Stimulated activated CD8-positive, alpha-beta memory T cell treated with anti-CD3 and anti-CD28 coated beads, Interleukin-7, amount 100 ng/mL, for 48 hours (primary cell): ENCODE measurements around the gene MSH5.
"Not testable (repeated sequence)": the region's sequence is repeated elsewhere in the genome, so short reads cannot be mapped to it uniquely, and the experiment has no call there.

Experiments
- DNase-seq, 2 donors: peaks; one replicate each; pipeline ENCODE4 v3.0.0-alpha.2; 2020; ENCODE audit warnings: low read depth in 1 of 2; ENCODE audit errors: extremely low read depth in 1 of 2

Gene MSH5

DNA sequence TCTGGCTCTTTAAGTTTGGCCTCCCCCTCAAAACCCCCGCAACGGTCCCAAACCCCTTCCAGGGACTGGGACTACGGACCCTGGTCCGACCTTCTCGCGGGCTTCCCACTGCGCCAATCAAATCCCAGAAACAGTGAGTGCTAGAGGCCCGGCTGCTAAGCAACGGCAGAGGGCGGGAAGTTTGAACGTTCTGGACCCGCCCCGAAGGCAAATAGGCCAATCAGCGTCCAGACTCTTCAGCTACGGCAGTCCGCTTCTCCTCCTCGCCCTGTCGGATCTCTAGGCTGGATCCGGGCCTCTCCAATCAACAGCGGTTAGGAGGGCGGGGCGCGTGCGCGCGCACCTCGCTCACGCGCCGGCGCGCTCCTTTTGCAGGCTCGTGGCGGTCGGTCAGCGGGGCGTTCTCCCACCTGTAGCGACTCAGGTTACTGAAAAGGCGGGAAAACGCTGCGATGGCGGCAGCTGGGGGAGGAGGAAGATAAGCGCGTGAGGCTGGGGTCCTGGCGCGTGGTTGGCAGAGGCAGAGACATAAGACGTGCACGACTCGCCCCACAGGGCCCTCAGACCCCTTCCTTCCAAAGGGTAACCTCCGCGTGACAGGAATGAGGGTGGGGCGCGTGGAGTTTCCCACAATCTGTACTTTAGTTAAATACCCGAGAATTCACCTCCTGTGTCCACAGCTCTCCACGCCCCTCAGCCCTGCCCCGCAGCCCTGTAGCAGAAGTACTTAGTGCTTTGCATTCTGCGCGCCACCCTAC, at the start of gene MSH5:
TSS of gene MSH5 (plus strand) at position 367 of the 758 bp plus-strand sequence. CDS start 462 bp downstream, outside the sequence.
- DNase-seq = peak; percentile 97

DNA sequence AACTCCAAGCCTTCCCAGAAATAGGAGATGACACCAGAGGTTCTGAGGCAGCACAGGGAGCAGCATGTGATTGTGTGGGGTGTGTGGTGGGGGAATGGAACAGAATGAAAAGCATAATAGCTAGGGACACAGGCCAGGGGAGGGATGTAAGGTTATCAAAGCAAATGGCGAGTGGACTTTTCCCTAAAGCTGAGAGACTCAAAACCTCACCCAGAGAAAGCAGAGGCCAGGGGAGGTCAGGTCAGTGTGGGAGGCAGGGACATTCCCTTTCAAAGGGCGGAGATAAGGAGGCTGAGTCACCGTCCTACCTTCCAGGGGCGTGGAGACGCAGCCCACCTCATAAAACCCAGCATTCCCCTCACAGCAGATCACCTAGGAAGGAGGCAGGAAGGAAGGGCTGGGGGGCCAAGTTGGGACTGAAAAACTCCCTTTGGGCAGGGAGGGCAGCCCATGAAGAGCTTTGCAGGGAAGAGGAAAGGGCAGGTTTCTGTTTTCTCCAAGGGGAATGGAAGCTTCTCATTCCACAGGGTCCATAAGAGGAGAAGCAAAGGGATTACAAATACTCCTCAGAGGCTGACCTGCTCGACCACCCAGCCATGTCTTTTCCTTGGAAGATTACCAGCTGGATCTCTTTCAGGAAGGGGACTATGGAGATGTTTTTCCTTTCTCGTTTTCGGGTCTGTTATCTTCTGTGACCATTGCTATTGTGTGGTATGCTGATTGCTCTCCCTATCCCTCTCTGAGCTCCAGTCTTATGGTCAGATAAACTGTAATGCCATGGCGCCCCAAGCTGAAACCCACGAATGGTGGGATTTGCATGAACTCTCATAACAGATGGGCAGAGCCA, 49.4 kb upstream of the MSH5 start:
- no peak for DNase-seq

DNA sequence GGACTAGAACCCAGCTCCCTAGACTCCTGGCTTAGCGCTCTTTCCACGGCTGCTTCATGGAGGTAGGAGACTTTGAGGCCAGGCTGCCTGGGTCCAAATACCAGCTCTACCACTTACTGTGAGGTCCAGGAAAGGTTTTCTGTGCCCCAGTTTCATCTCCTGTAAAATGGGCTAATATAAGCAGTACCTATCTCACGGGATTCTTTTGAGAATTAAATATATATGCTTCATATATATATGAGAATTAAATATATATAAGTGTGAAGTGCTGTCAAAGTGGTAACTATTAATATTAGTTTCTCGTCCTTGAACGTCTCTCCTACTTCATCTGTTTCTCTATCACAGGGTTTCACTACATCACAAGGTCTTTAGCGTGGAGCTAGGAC, 48.7 kb upstream of the MSH5 start:
- no peak for DNase-seq

DNA sequence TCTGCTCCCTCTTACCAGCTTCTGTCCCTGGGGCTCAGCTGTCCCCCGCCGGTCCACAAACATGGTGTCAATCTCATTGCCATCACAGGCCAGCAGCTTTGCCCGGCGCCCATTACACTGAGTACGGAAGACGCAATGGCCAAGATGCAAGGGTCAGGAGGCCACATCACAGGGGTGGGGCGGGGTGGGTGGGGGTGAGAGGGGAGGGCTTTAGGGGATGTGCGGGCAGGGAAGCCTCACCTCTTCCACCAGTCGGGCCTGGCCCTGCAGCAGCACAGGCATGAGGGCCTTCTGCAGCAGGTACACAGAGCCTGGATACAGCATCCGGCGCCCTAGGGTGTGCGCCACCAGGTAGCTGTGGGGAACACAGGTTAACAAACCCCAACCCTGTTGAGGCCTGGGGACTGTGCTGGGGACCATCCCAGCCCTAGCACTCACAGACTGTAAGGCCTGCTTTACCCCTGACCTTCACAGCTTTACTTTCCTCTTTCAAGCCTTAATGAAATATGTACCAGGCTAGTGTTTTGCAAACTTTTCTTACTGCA, 48.2 kb upstream of the MSH5 start:
- DNase-seq = no peak

DNA sequence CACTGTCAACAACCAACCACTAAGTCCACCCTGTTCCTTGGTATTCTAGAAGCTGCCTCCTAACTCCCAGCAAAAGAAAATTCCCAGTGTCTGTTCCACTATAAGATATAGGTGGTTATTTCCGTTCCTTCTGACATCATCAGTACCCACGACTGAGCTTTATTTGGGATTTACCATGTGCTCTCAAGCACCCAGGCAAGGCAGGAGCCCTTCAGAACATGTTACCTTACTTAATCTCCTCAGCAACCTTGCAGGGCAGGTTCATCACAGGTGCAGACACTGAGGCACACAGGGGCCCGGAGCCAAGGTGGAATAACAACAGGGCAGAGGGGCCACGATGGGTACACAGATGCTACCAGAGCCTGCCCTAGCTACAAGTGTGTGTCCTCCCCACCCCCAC, 47.5 kb upstream of the MSH5 start:
- no peak for DNase-seq

DNA sequence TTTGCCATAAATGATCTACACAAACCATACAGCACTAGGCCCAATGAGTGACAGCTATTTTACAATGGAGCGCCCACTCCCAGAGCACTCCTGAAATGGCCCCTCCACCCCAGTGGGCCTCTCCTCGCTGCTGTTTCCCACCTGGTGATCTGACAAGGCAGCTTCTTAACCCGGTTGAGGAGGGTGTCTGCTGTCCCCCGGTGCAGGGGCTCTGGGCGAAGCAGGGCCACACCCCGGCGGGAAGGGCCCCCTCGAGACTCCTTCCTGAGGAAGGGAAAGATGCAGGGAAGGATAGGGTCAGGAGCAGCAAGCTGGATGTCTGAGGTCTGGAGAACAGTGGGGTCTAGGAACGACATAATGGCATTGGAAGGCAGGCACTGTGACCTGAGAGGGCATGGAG, 46.9 kb upstream of the MSH5 start:
- no peak for DNase-seq

DNA sequence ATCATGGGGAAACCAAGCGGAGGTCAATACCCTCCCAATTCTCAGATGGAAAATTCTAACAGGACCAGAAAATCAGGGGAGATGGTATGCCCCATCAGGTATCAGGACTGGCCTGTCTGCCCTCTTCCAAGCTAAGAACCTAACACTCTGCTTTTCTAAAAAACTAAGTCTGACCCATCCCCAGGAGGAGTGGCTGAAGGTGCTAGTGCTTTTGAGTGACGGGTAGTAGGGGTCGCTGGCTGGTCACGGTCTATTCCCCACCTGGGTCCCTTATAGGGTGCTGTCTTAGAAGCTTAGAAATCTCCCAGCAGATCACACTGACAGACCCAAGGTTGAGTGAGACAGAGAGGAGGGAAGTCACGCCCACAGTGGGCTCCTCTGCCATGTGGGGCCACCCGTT, 46.3 kb upstream of the MSH5 start:
- DNase-seq = no peak

DNA sequence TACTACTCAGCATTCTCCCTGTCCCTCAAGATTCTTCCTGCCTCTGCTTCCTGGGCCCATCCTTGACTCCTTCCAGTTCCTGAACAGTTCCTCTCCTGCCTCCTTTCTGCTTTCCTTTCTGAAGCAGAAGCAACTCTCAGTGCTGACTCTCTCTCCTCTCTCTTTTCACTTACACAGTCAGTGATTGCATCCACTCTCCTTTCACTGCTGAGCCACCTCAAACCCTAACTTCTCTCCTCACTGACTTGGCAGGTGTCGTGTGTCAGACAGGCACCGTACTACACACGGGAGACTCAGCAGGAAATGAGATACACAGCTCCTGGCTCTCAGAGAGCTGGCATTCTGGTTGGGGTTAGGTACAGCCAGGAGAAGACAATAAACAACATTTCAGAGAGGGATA, 42.2 kb upstream of the MSH5 start:
- DNase-seq = no peak

DNA sequence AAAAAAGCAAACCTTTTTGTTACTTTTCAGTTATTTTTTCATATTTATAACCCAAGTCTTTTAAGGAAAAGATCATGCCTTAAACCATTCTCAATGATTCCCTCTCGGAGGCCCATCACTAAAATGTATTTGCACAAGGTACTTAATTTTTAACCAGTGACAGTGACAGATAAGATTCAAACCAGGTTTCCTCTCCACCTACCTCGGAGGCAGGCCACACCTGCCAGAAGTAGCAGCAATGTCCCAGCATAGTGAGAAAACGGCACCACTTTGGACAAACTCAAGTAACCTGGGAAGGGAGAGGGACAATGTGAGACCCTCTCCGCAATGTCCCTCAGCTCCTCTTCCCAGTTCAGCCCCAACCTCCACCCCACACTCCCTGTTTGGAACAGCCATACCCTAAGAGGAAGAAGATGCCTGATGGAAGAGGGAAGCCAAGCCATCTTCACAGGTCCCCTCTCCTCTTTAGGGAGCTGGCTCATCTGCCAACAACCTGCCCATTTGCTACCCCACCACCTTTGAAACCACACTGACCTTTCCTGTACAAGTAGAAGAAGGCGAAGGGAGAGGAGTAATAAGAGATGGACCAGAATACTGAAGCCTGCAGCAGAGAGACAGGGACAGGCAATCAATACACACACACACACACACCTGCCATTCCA, 38.9 kb upstream of the MSH5 start:
- no peak for DNase-seq

DNA sequence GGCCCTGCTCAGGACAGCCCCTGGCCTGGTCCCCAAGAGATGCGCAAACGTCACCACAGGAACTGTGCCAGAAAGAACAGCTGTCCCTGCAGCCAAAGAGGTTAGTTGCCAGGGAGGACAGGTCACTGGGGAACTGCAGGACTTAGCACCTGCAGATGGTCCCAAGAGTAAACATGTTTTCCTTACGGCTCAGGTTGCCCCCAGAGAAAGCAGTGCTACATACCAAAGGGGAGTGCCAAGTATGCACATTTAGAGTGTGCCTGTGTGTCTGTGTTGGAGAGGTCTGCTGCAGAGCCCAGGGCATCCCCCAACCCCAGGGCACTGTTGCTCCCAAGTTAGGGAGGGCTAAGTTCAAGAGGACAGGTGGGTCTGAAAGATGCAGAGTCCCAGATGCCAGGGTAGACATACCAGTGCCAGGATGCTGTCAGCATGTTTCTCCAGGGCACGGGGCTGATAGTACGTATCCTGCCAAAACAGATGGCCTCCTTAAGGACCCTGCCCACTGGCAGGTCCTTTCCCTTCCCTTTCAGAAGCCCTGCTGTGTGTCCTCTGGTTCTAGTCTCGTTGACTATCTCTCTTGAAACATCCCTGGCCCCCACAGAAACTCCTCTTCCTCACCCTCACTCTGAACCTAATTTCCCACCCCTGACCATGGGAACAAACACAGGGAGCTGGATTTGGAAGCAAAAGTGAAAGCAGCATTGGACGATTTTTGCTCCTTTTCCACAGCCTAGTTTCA, 38.0 kb upstream of the MSH5 start:
- DNase-seq = no peak

DNA sequence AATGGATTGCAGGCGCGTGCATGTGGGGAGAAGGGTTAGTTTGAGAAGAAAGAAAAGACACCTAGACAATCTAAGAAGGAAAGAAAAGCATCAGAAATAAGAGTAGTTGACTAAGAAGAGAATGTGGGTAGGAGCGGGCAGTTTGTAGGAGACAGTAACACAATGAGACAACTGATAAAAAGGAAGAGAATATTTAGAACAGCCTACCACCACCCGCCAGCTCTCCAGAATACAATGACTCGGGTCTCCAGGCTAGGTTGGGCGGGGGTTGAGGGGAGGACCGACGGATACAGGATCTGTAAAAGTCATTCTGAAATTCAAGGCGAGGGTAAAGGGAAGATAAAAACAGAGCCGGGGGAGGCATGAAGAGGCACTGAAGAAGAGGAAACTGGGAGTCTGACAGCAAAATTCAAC, 37.4 kb upstream of the MSH5 start:
- DNase-seq = peak in 1 of 2 donors; percentile 20

DNA sequence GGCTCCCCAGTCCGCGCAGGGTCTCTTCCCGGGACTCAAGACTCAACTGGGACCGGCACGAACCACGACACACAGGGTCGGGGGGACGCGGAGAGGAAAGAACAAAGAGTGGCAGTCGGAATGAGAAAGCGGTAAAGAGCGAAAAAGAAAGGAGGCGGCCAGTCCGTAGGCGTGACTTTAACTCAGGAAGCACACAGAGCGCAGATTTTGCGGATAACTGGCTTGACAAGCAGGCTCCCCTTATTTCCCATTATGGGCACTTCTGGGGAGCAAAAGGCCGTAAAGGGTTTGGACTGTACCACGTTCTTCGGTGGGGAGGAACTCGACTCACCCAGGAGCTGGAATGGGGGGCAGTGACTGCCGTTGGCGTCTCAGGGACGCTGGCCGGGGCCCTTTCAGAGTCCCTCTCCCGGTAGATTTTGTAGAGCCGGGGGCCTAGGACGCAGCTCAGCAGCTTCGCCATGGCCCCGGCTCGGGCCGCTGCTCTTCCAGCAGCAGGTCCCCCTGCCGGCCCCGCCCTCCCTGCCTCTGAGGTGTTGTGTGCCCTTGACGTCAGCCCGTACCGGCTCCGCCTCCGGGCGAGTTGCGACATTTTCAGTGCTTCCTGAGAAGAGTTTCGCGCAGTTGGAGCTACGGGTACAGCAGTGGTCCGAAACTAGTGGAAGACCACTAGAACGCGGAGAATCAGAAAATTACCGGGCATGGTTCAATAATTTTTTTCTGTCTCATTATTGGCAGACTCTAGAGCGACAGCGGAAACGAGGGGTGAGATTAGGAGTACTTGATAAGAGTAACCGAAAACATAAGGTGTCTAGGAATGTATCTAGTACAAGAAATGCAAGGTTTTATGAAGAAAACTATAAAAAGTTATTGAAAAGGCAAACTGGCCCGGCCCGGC, 36.7 kb upstream of the MSH5 start, which contains the start of gene ABHD16A:
TSS of gene ABHD16A (minus strand) at position 506 of the 898 bp plus-strand sequence. CDS start at position 463, 43 bp downstream.
- DNase-seq = peak; percentile 96 to 97

DNA sequence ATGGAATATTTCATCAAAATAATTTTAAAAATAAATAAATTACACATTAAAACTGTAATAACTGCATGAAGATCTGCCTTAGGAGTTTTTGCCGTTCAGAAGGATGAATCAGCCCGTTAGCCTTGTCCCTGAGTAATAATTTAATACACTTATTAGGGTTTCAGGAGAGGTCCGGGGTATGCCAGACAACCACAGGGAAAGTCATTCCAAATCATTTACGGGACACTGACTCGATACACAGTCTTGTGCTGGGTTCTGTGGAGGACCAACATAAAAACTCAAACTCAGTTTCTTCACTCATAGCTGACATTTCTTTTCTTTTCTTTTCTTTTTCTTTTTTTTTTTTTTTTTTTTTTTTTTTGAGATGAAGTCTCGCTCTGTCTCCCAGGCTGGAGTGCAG, 33.9 kb upstream of the MSH5 start:
- DNase-seq = no peak

DNA sequence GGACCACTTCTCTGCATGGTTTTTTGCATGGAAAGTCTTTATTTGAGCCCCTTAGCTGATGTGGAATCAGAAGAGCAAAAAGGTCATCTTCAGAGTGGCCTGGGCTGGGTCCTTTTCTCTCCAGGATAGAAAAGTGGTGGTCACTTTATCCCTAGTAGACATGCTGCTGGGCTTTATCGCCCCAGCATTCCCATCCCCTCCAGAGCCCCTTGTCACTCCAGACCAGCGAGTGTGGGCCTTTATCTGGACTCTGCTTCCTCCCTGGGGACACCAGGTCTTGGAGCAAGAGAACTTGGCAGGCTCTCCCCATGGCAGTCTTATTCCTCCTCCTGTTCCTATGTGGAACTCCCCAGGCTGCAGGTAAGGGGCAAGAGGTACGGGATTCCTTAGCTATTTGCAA, 33.2 kb upstream of the MSH5 start, which contains the start of gene LY6G6F:
TSS of gene LY6G6F (plus strand) at position 268 of the 400 bp plus-strand sequence. CDS start at position 309, 41 bp downstream.
- DNase-seq = no peak

DNA sequence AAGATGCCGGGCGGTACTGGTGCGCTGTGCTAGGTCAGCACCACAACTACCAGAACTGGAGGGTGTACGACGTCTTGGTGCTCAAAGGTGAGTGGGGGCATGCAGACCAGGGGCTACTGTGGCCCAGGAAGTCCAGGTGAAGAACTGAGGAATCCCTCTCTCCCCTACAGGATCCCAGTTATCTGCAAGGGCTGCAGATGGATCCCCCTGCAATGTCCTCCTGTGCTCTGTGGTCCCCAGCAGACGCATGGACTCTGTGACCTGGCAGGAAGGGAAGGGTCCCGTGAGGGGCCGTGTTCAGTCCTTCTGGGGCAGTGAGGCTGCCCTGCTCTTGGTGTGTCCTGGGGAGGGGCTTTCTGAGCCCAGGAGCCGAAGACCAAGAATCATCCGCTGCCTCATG, 32.1 kb upstream of the MSH5 start:
- no peak for DNase-seq

DNA sequence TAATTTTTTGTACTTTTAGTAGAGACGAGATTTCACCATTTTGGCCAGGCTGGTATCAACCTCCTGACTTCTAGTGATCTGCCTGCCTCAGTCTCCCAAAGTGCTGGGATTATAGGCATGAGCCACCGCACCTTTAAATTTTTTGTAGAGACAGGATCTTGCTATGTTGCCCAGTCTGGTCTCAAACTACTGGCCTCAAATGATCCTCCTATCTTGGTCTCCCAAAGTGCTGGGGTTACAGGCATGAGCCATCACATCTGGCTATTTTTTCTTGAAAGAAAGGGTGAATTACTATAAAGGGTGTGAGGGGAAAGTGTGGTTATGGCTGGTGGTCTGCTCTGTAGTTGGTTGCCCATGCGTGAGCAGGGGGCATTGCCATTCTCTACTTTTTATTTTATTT, 31.6 kb upstream of the MSH5 start:
- no peak for DNase-seq

DNA sequence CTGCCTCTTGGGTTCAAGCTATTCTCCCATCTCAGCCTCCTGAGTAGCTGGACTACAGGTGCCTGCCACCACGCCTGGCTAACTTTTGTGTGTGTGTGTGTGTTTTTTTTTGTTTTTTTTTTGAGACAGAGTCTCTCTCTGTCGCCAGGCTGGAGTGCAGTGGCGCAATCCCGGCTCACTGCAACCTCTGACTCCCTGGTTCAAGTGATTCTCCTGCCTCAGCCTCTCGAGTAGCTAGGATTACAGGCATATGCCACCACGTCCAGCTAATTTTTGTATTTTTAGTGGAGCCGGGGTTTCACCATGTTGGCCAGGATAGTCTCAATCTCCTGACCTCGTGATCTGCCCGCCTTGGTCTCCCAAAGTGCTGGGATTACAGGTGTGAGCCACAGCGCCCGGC, 30.6 kb upstream of the MSH5 start:
- not testable (repeated sequence) for DNase-seq

DNA sequence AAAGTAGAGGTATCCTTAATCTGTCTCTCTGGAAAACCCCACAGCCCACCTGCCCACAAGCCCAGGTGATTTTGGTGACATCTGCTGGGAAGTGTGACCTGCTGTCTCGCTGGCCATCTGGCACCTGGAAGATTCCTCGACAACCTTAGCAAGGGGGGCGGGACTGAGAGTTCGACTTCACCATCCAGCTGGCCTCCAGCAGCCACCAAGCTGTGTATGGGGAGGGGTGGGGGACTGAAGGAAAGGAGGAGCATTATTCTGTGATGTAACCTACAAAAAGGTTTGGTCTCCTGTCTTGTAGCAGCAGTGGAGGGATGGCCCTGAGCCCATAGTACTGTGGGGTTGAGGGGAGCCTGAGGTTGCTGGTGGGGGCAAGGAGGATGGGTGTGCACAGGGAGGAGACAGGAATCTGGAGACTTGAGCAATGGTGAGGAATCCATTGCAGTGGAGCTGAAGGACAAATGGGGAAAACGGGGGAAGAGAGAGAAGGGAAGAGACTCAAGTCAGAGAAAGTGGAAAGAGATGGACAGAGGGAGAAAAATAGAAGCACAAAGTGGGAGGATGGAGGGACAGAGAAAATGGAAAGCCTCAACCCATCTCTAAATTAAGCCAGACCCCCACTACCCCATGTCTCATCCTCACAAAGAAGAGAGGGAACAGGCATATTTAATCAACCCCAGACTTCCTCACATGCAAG, 29.1 kb upstream of the MSH5 start:
- DNase-seq = no peak

DNA sequence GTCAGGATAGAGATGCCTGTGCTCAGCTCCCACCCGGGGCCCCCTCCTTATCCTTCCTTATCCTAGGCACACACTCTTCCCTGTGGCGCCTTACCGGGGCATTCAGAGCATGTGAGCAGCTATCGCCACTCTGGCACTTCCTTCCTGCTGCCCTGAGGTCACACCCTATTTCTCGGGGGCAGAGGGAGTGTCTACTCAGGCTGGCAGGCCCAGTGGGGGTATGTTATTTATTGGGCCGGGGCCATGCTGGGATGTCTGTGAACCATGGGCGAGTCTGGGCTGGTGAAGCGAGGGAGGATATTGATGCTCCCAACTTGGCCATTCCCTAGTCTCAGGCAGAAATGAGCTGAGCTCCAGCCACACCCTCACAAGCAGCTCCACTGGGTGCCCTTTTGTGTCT, 28.6 kb upstream of the MSH5 start:
- no peak for DNase-seq
